GM19372 (cell line): ENCODE measurements around the gene ADAP1.

Source experiments
- ATAC-seq: cut with Tn5 transposase; IDR thresholded peaks from one replicate; pipeline ENCODE4 v1.9.1; 2021; ENCODE audit warnings: mild to moderate bottlenecking, low read depth, moderate library complexity; ENCODE audit not compliant: unreplicated experiment

Gene ADAP1

GRCh38 chr7:988963-989529 lies 34.6 kb upstream of the ADAP1 start:
- no peak for ATAC-seq

- no peak for ATAC-seq
Observed at GRCh38 chr7:988426-988911, 34.0 kb upstream of the ADAP1 start.

- no peak for ATAC-seq
Observed at GRCh38 chr7:987909-988308, 33.4 kb upstream of the ADAP1 start.

- ATAC-seq = no peak
Observed at GRCh38 chr7:986766-987751, 32.6 kb upstream of the ADAP1 start.

- no peak for ATAC-seq
Observed at GRCh38 chr7:985915-986741, 31.6 kb upstream of the ADAP1 start.

- ATAC-seq = no peak
Observed at GRCh38 chr7:985127-985416, 30.6 kb upstream of the ADAP1 start.

- ATAC-seq = no peak
Observed at GRCh38 chr7:984361-985126, 30.1 kb upstream of the ADAP1 start.

GRCh38 chr7:983616-984071 lies 29.2 kb upstream of the ADAP1 start:
- no peak for ATAC-seq

- ATAC-seq = no peak
Observed at GRCh38 chr7:983004-983615, 28.6 kb upstream of the ADAP1 start, which contains the start of gene CYP2W1. TSS of gene CYP2W1 (plus strand) at chr7:983181. CDS start at chr7:983212, 31 bp downstream.

- no peak for ATAC-seq
Observed at GRCh38 chr7:982511-983003, 28.1 kb upstream of the ADAP1 start.

- no peak for ATAC-seq
Observed at GRCh38 chr7:981793-982510, 27.5 kb upstream of the ADAP1 start.

GRCh38 chr7:979886-980571 lies 25.5 kb upstream of the ADAP1 start:
- no peak for ATAC-seq

- ATAC-seq = no peak
Observed at GRCh38 chr7:979151-979550, 24.7 kb upstream of the ADAP1 start.

GRCh38 chr7:978416-979091 lies 24.1 kb upstream of the ADAP1 start:
- ATAC-seq = no peak

- no peak for ATAC-seq
Observed at GRCh38 chr7:978049-978346, 23.5 kb upstream of the ADAP1 start.

- ATAC-seq = no peak
Observed at GRCh38 chr7:977326-978048, 23.0 kb upstream of the ADAP1 start.

- no peak for ATAC-seq
Observed at GRCh38 chr7:976901-977325, 22.4 kb upstream of the ADAP1 start.
